CD4-positive, alpha-beta T cell treated with Interleukin-2 at 100 ng/mL for 4 hours (primary cell): Measurements from ENCODE around the gene SYT3.

Experiments used
- DNase-seq: peaks from one replicate; pipeline ENCODE4 v3.0.0-alpha.2; 2020; ENCODE audit warnings: low spot score

The SYT3 gene

GRCh38 chr19:50639121-50640112, at the start of gene SYT3:
Gene SYT3 (minus strand): TSS chr19:50639881. CDS start chr19:50637411, 2,470 bp downstream.
- peak; percentile 5 for DNase-seq

DNA sequence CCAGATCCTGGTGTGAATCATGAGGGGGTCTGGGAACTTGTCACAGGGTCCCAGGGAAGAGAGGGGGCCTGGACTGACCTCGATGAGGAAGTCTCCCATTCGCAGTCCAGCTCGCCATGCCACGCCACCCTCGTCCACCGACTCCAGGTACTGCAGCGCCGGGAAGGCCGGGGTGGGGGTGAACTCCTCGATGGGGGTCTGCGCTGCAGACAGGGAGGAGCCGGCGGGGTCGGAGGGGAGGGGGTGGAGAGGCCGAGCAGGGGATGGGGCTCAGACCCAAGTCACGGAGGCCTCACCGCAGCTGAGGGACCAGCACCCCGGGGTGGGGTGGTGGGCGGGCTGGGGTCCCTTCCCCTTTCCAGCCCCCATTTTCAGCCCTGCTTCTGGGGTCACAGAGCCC, 49.1 kb upstream of the SYT3 start:
- no peak for DNase-seq

DNA sequence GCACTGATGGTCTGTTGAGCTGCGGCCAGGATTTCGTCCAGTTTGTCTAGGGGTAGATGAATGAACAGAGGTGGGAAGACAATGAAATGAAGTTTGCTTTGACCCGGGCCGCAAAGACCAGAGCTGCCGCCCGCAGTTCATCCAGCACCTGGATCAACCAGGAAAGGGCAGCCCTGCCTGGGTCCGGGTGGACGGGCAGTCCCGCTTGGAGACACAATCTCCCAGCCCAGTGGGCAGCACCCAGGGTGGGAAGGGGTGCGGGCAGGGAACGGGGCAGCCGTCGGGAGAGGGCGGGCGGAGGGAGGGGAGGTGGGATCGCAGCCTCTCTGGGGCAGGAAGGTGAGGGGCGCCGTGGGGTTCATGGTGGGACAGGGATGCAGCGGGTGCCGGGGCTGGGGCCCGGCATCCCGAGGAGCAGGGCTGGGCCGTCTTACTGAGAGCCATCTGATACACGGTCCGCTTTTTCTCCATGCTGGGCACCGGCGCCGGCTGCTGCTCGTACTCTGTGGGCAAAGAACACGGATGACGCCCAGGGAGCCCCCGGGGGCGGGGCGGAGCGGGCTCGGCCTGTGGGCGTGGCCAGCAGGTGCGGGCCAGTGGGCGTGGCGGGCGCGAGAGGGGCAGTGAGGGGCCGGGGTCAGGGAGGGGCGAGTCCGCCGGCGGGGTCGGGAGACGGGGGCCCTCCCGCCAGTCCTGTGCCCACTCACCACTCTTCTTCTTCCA, 46.8 kb upstream of the SYT3 start:
- DNase-seq, result no peak

GRCh38 chr19:50679177-50680125, 39.8 kb upstream of the SYT3 start:
- peak; percentile 71 for DNase-seq

DNA sequence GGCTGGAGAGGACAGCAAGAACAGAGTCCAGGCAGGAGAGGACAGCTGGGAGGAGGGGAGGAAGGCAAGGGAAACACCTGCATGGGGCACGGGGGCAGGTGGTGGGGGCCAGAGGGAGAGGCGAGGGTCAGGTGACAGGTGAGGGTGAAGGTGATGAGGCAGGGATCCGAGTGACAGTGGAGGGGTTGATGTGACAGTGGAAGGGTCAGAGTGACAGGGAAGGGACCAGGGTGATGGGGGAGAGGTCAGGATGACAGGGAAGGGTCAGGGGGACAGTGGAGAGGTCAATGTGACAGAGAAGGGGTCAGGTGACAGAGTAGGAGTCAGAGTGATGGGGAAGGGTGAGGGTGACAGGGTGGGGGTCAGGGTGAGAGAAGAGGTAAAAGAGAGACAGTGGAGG, 38.6 kb upstream of the SYT3 start:
- no peak for DNase-seq

DNA sequence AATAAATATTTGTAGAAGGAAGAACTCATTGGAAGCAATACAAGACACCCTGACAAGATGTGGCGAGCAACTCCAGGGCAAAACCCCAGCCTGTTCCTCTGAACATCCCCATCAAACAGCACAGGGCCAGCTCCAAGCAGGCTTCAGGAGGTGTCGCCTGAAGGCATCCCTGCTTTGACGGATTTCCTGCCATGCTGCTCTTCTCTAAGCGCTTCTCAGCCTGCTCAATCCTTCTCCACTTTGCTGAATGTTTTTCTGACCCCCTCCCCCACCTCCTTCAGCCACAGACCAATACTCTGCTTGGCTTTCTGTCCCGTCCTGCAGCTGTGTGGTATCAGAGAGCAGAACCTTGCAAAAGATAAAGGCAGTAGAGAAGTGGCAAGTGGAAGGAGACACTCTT, 38.0 kb upstream of the SYT3 start:
- no peak for DNase-seq

DNA sequence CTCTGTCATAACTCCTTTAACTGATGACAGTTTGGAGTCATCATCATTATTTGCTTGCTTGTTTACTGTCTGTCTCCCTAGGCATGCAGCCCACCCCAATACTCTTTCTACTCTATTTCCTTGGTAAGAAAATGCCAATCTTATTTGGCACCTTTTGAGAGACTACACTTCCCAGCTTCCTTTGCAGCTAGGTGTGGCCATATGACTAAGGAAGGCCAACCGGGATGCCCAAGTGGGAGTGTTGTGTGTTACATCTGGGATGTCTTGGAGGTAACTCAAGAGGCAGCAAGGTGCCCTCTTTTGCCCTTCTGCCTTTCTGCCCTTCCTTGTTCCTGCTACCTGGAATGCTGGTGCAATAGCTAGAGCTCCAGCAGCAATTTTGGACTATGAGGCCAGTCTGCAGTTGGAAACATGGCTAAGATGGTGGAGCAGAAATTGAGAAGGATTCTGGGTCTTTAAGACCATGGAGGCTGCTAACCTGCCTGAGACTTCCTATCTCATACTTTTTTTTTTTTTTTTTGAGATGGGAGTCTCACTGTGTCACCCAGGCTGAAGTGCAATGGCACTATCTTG, 37.0 kb upstream of the SYT3 start:
- DNase-seq, result no peak

DNA sequence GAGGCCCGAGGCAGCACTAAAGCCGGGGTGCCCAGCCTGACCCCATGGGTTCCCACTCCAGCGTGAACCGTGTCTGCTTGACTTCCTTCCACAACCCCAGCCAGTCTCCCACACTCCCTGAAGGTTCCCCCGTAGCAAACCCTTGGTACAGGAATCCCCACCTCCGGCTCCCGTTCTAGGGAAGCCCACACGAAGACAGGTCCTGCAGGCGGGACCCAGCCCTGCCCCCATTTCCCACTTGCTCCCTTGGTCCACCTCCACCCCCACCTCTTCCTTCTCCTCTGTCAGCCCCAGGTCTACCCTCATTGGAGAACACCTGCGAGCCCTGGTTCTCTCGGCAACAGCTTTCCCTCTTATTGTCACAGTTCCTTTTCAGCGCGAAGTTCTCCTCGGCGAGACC, 33.4 kb upstream of the SYT3 start:
- DNase-seq, result no peak

- DNase-seq, result no peak
Observed at GRCh38 chr19:50670102-50670380, 30.4 kb upstream of the SYT3 start.

GRCh38 chr19:50669302-50670101, 29.8 kb upstream of the SYT3 start:
- peak; percentile 25 for DNase-seq

- no peak for DNase-seq
Observed at GRCh38 chr19:50668879-50669278, 29.2 kb upstream of the SYT3 start.

DNA sequence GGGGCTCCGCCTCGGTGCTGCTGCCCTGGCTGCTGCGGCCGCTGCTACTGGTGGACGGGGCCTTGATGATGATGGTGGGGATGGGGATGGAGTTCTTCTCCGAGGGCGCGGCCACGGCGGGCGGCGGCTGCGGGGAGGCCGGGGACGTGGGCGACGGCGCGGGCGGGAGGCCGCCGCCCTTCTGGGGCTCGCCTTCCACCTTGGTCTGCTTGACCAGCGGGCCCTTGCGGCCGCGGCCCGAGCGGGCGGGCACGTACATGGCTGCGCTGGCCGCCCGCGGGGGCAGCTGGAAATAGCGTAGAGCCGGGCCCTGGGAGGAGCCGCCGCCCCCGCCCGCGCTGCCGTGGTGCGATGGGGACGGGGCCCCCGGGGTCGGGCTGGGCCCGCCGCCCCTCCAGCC, 28.7 kb upstream of the SYT3 start:
- no peak for DNase-seq

DNA sequence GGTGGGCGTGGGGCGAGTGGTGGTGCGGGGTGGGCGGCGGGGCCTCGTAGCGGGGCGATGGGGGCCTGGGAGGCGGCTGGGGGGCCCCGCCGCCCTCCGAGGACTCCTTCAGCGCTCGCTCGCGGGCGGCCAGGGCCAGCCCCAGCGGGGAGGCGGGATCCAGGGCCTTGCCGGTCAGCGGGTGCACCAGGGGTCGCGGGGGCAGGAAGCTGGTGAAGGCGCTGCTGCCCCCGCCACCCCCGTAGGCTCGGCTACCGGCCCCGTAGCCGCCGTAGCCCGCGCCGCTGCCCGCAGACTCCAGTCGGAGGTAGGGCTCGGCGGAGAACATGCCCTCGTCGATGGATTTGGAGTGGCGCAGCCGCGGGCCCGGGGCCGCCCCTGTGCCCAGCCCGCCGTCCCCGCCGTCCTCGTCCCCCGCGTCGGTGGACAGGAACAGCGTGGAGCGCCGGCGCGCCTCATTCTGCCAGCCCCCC, 28.1 kb upstream of the SYT3 start:
- no peak for DNase-seq

GRCh38 chr19:50667177-50667758, 27.6 kb upstream of the SYT3 start:
- no peak for DNase-seq

GRCh38 chr19:50666346-50667176, 26.9 kb upstream of the SYT3 start:
- no peak for DNase-seq

DNA sequence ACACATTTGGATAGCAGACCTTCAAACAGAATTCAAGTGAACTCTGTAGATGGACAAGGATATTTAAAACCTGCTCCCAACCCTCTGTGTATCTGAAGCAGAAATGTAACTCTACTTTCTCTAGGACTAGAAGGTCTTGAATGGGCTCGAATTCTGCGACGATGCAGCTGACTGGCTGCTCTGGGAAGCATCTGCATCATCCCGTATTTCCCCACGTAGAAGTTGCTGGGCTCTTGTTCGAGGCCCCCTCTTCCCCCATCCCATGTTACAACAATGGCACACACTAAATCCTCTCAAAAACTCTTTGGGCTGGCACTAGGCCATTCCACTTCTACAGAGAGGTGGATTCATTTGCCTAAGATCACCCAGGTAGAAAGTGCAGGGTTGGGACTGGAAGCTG, 24.5 kb upstream of the SYT3 start:
- DNase-seq, result no peak

GRCh38 chr19:50663482-50663790, 23.8 kb upstream of the SYT3 start:
- DNase-seq, result no peak

DNA sequence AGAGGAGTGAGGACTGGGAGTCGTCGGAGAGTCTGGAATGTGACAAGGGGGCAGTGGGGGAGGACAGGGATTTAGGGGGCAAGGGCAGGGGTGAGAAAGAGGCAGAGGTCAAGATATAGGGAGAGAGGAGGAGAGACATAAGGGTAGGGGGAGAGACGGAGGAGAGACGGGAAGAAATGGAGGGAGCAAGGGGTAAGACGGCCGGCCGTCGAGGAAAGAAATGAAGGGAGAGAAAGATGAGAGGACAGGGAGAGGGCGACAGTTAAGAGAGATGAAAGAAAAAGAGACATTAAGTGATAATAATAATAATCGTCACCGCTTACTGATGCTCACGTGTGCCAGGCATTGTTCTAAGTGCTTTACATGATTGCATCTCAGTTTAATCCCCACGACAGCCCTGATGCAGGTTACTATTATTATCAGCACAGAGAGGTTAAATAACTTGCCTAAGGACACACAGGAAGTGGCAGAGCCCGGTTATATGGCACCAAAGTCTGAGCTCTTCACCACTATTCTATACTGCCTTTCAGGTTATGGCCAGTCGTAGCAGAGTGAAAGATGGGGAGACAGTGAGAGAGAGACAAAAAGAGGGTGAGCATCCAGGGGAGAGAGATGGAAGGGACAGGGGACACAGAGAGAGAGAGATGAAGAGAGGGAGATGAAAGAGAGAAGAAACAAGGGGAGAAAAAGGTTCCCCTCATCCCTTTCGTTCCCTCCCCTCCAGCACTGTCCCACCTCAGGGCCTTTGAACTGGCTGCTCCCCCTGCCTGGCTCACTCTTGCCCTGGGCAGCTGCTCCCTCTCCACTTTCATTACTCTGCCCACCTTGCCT, 23.2 kb upstream of the SYT3 start:
- DNase-seq, result no peak
